Measurements from ENCODE around the gene ERBB2.

ERBB2 gene

GRCh38 chr17:39666231-39666600 lies 33.6 kb upstream of the ERBB2 start:
- DNase-seq = no peak

GRCh38 chr17:39666601-39667261 lies 33.1 kb upstream of the ERBB2 start:
- no peak for DNase-seq

- no peak for DNase-seq
Observed at GRCh38 chr17:39667262-39667944, 32.5 kb upstream of the ERBB2 start.

GRCh38 chr17:39667945-39668924 lies 31.6 kb upstream of the ERBB2 start, which contains the start of gene PNMT:
Gene PNMT (plus strand): TSS chr17:39668453. CDS start chr17:39668476, 23 bp downstream.
- peak; percentile 48 for DNase-seq

- no peak for DNase-seq
Observed at GRCh38 chr17:39669897-39670735, 29.7 kb upstream of the ERBB2 start.

- DNase-seq = no peak
Observed at GRCh38 chr17:39670746-39671145, 29.1 kb upstream of the ERBB2 start.

- no peak for DNase-seq
Observed at GRCh38 chr17:39671651-39672521, 28.0 kb upstream of the ERBB2 start.

GRCh38 chr17:39672522-39673334 lies 27.1 kb upstream of the ERBB2 start:
- DNase-seq = no peak

GRCh38 chr17:39673335-39674081 lies 26.4 kb upstream of the ERBB2 start:
- DNase-seq = no peak

- DNase-seq = no peak
Observed at GRCh38 chr17:39674179-39674578, 25.7 kb upstream of the ERBB2 start.

GRCh38 chr17:39674702-39675389 lies 25.0 kb upstream of the ERBB2 start:
- no peak for DNase-seq

- DNase-seq = no peak
Observed at GRCh38 chr17:39675390-39676082, 24.3 kb upstream of the ERBB2 start.

- peak; percentile 29 for DNase-seq
Observed at GRCh38 chr17:39676198-39676819, 23.6 kb upstream of the ERBB2 start.

GRCh38 chr17:39677072-39677471 lies 22.8 kb upstream of the ERBB2 start:
- DNase-seq = no peak

GRCh38 chr17:39677542-39678339 lies 22.1 kb upstream of the ERBB2 start:
- no peak for DNase-seq

- no peak for DNase-seq
Observed at GRCh38 chr17:39678340-39679116, 21.3 kb upstream of the ERBB2 start.
